Measurements from ENCODE around the gene EVPL. TPM values are rescaled to one million over a fixed set of nuclear protein-coding genes. Genes with fewer than 3 reads are reported as not detected.
"Not testable (repeated sequence)": the region's sequence is repeated elsewhere in the genome, so short reads cannot be mapped to it uniquely, and the experiment has no call there.

EVPL gene
- total RNA-seq, 1 experiment from 2014 or later, result not detected

GRCh38 chr17:75998327-75998795 lies 28.7 kb downstream of the EVPL start:
- no peak for DNase-seq (ENCODE audit: low spot score)

- DNase-seq (ENCODE audit: low spot score), result peak; percentile 90
Observed at GRCh38 chr17:75996665-75997590, 30.2 kb downstream of the EVPL start.

- no peak for DNase-seq (ENCODE audit: low spot score)
Observed at GRCh38 chr17:75995385-75995925, 31.7 kb downstream of the EVPL start.

GRCh38 chr17:75994802-75995370 lies 32.2 kb downstream of the EVPL start:
- DNase-seq (ENCODE audit: low spot score), result no peak

GRCh38 chr17:75991396-75991795 lies 35.7 kb downstream of the EVPL start:
- DNase-seq (ENCODE audit: low spot score), result no peak

- no peak for DNase-seq (ENCODE audit: low spot score)
Observed at GRCh38 chr17:75987041-75987440, 40.1 kb downstream of the EVPL start.

- DNase-seq (ENCODE audit: low spot score), result no peak
Observed at GRCh38 chr17:75985986-75986385, 41.1 kb downstream of the EVPL start.

- DNase-seq (ENCODE audit: low spot score), result no peak
Observed at GRCh38 chr17:75983501-75984181, 43.5 kb downstream of the EVPL start.

GRCh38 chr17:75981019-75981615 lies 46.0 kb downstream of the EVPL start:
- DNase-seq (ENCODE audit: low spot score), result no peak

GRCh38 chr17:75980188-75981018 lies 46.7 kb downstream of the EVPL start:
- DNase-seq (ENCODE audit: low spot score), result no peak

- DNase-seq (ENCODE audit: low spot score), result no peak
Observed at GRCh38 chr17:75979705-75980187, 47.4 kb downstream of the EVPL start.

- DNase-seq (ENCODE audit: low spot score), result peak; percentile 97
Observed at GRCh38 chr17:75978938-75979704, 48.0 kb downstream of the EVPL start, which contains the start of the genes ACOX1 and TEN1. ACOX1 (minus strand) TSS chr17:75979166; CDS start chr17:75979073, 93 bp downstream. TEN1 (plus strand) TSS chr17:75979240; CDS start chr17:75986193, 6,953 bp downstream.

- no peak for DNase-seq (ENCODE audit: low spot score)
Observed at GRCh38 chr17:75976175-75976848, 50.8 kb downstream of the EVPL start.

GRCh38 chr17:75975757-75976174 lies 51.3 kb downstream of the EVPL start:
- no peak for DNase-seq (ENCODE audit: low spot score)

- not testable (repeated sequence) for DNase-seq (ENCODE audit: low spot score)
Observed at GRCh38 chr17:75975187-75975586, 51.9 kb downstream of the EVPL start.

GRCh38 chr17:75970626-75971025 lies 56.5 kb downstream of the EVPL start:
- DNase-seq (ENCODE audit: low spot score), result no peak

- DNase-seq (ENCODE audit: low spot score), result no peak
Observed at GRCh38 chr17:75970011-75970523, 57.0 kb downstream of the EVPL start.

GRCh38 chr17:75969044-75969443 lies 58.1 kb downstream of the EVPL start:
- not testable (repeated sequence) for DNase-seq (ENCODE audit: low spot score)

GRCh38 chr17:75965468-75965867 lies 61.6 kb downstream of the EVPL start:
- no peak for DNase-seq (ENCODE audit: low spot score)
